Epithelial cell of proximal tubule (primary cell): ENCODE results near the gene LRRC4C. TPM values are rescaled to one million over a fixed set of nuclear protein-coding genes. Genes with fewer than 3 reads are reported as not detected.
A peak's percentile ranks its signal among the peaks of the same experiment; 100 is the strongest.

ENCODE experiments used
- DNase-seq: peaks from one replicate; pipeline ENCODE4 v3.0.0-alpha.2; 2011; ENCODE audit warnings: low read depth
- H3K4me3 ChIP-seq: 2 replicates; pipeline ENCODE4 v1.5.1; 2011; ENCODE audit warnings: low read depth, mild to moderate bottlenecking, low read length
- total RNA-seq: library from RNA; depleted of rRNA; stranded (reverse); fragments of >200 nt; gene quantifications from 2 replicates; pipeline ENCODE4 v1.2.3, GENCODE V29; 2015
- TF ChIP-seq, protein P1 (sequence below): conservative IDR thresholded peaks from 2 replicates; pipeline ENCODE4 v1.5.1; 2012; ENCODE audit warnings: low read depth, mild to moderate bottlenecking, low read length

LRRC4C gene
- total RNA-seq, 1 donor from 2014 or later, result 0.12 TPM

DNA sequence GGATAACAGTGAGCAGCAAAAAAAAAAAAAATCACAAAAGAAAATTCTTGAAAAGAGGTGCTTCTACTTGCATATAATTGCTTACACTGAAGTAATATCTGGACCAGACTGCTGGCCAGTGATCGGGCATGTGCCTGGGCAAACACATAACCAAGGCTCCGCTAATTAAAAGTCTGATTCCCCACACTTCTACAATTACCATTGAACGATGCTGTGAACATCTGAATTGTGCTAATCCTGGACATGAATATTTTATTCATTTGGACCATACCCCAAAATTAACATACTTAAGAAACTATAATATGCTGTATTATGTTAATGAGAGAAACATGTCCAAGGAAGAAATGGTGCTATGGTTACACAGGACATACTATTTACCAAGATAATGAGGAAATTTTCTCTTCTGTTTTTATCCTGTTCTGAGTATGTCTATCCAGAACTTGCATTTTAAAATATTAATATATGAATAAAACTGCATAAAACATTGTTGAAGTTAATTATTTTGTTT lies 69.8 kb downstream of the LRRC4C start:
- TF ChIP-seq, protein P1, sequence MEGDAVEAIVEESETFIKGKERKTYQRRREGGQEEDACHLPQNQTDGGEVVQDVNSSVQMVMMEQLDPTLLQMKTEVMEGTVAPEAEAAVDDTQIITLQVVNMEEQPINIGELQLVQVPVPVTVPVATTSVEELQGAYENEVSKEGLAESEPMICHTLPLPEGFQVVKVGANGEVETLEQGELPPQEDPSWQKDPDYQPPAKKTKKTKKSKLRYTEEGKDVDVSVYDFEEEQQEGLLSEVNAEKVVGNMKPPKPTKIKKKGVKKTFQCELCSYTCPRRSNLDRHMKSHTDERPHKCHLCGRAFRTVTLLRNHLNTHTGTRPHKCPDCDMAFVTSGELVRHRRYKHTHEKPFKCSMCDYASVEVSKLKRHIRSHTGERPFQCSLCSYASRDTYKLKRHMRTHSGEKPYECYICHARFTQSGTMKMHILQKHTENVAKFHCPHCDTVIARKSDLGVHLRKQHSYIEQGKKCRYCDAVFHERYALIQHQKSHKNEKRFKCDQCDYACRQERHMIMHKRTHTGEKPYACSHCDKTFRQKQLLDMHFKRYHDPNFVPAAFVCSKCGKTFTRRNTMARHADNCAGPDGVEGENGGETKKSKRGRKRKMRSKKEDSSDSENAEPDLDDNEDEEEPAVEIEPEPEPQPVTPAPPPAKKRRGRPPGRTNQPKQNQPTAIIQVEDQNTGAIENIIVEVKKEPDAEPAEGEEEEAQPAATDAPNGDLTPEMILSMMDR, result no peak
- no peak overlapping the region for H3K4me3 ChIP-seq
- no peak for DNase-seq

DNA sequence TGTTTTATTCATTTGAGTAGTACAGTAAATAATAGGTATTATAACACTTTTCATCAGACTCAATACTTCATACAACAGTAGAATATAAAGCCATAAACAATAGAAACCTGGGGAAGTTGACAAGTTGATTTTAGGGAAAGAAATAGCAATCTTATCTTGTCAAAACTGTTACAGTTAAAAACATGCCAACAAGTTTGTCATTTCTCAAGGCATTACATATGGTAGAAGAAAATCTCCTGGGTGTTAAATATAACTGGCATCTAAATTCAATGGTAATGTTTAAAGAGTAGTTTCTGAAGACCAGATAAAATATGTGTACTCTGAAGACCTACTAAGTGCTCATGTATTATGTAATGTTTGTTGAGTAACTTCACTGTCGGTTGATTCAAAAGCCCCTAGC lies 75.1 kb downstream of the LRRC4C start:
- no peak overlapping the region for H3K4me3 ChIP-seq
- TF ChIP-seq, protein P1, result no peak
- no peak for DNase-seq

DNA sequence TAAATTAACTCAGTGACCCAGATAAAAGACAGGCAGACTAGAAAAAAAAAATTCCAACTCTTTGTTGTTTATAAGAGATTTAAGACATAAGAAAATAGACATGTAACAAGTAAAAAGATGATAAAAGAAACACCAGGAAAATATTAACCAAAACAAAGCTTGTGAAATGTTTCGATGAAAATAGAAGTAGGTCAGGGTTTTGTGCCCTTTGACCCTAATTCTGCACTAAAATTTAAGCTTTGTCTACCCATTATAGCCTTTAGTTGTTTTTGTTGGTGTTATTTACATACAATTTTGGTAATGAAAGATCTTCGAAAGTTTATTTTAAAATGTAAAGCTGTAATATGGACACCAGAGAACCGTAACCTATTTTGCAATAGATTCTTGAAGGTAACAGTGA lies 75.7 kb downstream of the LRRC4C start:
- TF ChIP-seq, protein P1, result no peak
- no peak overlapping the region for H3K4me3 ChIP-seq
- no peak for DNase-seq

DNA sequence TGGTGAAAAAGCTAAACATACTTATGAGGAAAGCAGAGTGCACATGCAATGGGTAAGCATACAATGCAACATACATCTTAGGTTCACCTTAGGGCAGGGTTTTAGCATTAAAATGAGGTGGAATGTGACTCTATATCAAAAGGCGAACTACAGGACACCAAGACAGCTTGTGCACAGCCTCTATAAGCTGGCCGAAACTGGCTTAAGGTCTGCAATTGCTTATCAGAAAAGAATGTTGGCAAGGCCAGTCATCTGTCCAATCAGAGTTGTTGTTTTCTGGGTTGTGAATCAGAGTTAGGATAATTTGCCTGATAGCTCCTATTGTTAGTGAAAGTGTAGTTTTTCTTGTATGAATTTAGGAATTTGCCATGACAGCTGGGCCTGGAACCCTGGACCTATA lies 76.5 kb downstream of the LRRC4C start:
- TF ChIP-seq, protein P1, result no peak
- peak; percentile 80 for DNase-seq

DNA sequence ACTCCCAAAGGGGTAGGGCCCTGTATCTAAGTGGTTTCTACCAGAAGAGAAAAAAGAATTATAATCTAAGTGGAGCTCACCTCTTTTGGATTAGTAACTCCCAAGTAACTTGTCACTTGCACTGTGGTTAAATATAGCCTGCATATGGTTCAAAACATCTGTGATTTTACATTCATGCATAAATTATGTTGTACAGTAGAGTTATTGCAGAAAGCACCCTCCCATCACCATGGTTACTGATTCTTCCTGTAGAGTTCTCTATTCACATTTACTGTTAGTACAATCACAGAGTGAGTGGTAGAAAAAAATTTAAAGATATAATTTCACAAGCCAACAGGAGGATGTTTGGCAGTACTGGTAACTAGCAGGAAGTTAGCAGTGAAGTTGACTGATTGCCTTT lies 80.4 kb downstream of the LRRC4C start:
- TF ChIP-seq, protein P1, result no peak
- no peak overlapping the region for H3K4me3 ChIP-seq
- DNase-seq, result no peak

More for the DNA sequence above, 76.5 kb downstream of the LRRC4C start:
- peak overlapping the region; percentile 5 for H3K4me3 ChIP-seq

DNA sequence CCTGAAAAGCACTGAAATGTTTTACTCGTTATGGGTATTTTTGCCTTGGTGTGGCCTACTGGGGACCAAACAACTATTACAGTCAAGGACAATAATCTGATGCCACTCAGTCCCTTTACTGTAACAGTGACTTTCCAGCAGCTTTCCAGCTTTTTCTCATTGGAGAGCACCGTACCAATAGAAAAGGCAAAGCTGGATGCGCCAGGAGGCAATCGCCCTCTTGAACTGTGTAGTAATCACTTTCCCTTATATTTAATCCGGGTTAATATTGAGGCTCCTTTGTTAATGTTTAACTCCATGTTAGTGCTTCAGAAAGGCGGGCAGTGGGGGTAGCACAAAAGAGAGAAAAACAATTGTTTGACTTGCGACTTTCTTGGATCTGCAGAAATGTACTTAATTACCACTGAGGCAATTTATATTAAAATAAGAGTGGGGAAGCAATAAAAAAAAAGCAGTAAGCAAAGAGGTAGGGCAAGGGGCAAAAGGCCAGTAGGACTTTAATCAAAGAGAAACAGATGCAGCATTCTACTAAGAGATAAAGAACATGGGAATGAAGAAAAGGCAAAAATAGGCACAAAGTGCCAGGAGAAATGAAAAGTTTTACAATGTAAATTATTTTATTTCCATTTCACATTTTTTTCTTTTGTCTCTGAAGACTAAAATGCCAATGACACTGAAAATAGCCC lies 81.6 kb downstream of the LRRC4C start:
- peak; percentile 51 for DNase-seq
- no peak overlapping the region for H3K4me3 ChIP-seq
- TF ChIP-seq, protein P1, result no peak

DNA sequence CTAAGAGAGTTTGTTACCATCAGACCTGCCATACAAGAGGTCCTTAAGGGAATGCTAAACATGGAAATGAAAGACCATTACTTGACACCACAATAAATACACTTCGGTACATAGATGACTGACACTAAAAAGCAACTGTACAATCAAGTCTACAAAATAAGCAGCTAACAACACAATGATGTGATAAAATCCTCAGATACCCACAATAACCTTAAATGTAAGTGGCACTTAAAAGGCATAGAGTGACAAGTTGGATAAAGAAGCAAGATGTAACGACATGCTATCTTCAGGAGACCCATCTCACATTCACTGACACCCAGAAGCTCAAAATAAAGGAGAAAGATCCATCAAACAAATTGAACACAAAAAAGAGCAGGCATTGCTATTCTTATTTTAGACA lies 107.6 kb downstream of the LRRC4C start:
- H3K4me3 ChIP-seq, result no peak overlapping the region
- DNase-seq, result no peak
- TF ChIP-seq, protein P1, result no peak
